DMS 273 (cell line): ENCODE measurements around the gene RASA1.

ENCODE experiments used
- DNase-seq: peaks from one replicate; lab custom pipeline; 2025; ENCODE audit not compliant: unreplicated experiment; lab: John Stamatoyannopoulos, UW

The RASA1 gene

DNA sequence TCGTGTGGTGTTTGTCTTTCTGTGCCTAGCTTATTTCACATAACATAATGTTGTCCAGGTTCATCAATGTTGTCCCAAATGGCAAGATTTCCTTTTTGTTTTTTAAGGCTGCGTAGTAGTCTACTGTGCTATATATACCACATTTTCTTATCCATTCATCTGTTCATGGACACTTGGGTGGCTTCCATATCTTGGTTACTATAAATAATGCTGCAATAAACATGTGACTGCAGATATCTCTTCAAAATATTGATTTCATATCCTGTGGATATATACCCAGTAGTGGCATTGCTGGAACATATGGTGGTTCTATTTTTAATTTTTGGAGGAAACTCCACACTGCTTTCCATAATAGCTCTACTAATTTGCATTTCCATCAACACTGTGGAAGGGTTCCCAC is 170.5 kb downstream of the RASA1 start:
- no peak for DNase-seq
